Fibroblast of skin of right quadriceps (primary cell): ENCODE measurements around the gene UCP3.
A peak's percentile ranks its signal among the peaks of the same experiment; 100 is the strongest.
"Not testable (repeated sequence)": the region's sequence is repeated elsewhere in the genome, so short reads cannot be mapped to it uniquely, and the experiment has no call there.

Experiments
- DNase-seq: peaks from one replicate; pipeline ENCODE4 v3.0.0-alpha.2; 2013

The UCP3 gene

DNA sequence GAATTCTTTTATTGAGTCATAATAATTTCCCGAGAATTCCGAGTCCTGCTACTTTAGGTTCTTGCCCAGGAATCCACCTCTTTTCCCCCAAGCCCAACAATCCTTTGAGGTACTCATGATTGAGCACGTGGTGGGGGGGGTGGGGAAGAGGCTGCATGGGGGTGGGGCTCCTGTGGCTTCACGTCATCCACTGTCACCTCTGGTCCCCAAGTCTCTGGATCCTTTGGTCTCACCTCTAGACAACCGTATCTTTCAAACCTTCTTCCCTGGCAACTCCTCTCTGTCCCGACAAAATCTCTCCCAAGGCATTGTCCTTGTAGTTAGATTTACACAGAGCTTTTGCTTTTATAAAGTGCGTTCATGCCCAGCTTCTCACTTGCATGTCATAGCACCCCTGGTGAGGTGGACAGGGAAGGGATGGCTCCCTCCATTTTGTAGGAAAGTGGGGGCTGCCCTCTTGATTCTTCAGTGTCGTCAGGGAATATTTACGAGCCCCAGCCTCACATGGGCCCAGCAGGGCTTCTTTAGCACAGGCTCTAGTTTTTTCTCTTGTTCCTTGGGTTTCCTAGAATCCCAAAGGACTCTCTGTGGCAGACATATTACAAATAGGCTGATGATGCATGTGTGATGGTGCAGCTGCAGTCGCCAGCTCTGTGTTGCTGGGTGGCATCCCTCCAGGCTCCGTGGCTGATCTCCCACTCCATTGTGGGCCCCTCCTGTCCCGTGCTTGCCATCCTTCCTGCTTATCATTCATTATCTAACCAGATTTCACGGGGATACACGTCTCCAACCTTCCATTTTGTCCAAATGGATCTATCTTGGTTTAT is 8.4 kb downstream of the UCP3 start:
- DNase-seq: no peak

DNA sequence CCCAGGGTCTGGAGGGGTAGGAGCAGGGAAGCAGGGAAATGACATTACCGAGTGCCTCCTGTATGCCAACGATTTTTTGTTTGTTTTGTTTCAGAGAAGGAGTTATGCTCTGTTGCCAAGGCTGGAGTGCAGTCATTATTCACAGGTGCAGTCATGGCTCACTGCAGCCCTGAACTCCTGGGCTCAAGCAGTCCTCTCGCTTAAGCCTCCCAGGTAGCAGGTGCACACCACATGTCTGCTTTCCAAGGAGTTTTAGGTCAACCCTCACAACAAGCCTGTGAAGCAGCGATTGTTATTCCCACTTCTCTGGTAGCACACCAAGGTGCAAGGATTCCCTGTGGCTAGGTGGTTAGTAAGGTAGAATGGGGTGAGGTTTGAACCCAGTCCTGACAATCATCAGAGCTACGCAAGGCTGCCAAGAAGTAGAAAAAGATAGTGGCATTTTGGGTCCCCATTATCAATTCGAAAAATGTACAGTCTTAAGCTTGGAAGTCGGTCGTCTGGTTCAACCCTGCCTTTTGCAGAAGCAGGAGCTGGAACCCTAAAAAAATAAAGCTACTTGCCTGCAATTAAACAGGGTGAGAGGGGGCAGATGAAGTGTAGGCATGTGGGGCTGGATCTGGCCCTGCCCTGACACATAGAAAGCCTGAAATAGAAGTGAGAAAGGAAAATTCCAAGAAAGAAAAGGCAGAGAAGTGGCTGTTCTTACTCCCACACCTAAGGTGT is 9.1 kb downstream of the UCP3 start:
- DNase-seq: no peak

DNA sequence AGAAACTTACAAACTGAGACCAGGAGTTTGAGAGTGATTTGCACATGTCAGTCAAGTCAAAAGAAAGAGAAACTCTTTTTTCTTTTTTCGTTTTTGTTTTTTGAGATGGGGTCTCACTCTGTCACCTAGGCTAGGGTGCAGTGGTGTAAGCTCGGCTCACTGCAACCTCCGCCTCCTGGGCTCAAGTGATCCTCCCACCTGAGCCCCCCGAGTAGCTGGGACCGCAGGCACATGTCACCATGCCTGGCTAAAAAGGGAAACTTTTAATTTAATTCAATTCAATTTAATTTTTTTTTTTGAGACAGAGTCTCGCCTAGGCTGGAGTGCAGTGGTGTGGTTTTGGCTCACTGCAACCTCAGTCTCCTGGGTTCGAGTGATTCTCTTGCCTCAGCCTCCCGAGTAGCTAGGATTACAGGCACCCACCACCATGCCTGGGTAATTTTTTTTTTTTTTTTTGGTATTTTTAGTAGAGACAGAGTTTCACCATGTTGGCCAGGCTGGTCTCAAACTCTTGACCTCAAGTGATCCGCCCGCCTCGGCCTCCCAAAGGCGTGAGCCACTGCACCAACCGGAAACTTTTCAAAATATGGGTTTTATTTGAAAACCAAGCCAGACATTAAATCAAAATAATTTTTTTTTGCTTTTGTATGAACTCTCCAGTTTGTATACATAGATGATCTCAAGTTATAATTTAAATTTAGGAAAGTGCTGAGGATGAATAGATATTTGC is 9.9 kb downstream of the UCP3 start:
- no peak for DNase-seq

DNA sequence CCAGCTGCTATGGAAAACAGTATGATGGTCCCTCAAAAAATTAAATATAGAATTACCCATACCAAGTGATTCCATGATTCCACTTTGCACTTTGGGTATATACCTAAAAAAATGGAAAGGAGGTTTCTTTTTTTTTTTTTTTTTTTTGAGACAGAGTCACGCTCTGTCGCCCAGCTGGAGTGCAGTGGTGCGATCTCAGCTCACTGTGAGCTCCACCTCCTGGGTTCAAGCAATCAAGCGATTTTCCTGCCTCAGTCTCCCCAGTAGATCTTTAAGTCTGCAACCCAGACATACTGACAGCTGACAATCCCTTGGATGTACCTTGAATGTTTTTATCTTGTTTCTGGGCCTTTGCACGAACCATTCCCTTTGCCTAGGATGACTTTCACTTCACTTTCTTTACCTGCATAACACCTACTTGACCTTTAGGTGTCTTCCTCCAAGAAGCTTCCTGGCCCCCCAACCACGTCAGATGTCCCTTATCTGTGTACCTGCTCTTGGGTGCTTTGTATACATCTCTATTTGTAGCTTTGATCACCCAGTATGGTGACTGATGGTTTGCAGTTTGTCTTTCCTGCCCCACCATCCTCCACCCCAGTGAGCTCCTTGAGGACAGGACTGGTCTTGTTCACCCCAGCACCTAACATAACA is 11.6 kb downstream of the UCP3 start:
- no peak for DNase-seq

DNA sequence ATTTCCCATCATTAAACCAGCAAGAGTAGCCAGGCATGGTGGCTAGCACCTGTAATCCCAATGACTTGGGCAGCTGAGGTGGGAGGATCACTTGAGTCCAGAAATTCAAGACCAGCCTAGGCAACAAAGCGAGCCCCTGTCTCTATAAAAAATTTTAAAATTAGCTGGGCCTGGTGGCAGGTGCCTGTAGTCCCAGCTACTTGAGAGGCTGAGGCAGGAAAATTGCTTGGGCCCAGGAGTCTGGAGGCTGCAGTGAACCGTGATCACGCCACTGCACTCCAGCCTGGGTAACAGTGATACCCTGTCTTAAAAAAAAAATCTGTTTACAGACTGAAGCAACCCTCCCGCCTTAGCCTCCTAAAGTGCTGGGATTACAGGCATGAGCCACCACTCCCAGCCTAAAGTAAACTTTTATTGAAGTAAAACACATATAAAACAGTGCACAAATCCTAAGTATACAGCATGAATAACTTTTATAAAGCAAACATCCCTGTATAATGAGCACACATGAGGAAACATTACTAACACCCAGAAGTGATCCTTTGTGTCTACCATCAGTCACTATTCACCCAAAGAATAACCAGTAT is 12.6 kb downstream of the UCP3 start:
- no peak for DNase-seq

DNA sequence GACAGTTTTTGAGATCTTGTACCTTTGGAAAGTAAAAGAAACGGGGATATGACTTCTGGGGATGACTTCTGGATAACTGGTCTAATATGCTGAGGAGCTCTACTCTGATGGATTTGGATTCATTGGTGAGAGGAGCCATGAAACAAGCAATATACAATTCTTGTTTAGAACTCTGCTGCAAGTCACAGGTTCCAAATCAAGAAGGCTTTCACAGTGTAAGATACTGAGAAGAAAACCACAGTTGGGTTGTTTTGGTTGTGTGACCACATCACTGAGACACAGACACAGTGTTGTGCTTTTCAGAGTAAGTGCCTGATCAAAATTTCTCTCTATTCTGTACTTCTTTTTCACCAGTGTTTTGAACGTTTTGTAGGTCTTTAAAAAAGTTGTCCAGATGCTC is 13.2 kb downstream of the UCP3 start:
- DNase-seq: no peak

DNA sequence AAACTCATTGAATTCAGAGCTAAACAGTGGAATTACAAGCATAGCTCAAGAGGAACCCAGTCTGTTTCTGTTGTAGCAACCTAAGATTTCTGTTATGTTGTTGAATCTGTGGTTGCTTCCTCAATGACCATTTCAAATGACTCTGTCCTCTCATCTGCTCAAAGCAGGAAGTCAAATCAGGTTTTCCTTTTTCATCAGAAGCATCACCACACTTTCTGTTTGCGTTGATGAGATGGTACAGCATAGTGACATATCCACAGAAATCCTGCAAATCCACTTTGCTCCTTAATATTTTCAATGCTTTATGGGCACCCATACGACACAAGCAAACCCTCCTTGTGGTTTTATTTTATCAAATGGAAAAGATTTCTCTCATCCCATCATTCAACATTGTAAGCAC is 13.6 kb downstream of the UCP3 start:
- DNase-seq: no peak

DNA sequence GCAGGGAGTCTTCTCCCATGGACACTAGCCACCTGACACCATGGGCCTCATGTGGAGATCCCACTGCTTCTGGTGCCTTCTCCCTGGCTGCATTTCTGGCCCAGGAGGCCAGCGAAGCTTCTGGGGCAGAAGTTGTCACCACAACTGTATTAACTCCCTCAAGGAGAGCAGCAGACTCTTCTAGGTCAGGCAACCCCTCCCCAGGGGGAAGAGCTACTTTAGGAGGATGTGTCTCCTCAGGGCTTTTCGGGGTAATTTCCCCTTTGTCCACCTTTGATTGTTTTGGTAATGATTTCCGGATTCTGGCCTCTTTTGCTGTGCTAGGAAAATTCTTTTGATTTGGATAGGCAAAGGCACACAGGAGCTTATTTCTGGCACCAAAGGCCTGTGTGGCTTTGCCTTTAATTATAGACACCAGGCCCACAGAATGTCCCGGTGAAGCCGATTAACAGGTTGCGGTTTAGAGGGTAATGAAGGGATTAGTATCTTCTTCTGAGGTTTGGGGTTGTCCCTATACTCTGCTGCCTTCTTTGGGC is 17.3 kb downstream of the UCP3 start:
- DNase-seq: no peak

DNA sequence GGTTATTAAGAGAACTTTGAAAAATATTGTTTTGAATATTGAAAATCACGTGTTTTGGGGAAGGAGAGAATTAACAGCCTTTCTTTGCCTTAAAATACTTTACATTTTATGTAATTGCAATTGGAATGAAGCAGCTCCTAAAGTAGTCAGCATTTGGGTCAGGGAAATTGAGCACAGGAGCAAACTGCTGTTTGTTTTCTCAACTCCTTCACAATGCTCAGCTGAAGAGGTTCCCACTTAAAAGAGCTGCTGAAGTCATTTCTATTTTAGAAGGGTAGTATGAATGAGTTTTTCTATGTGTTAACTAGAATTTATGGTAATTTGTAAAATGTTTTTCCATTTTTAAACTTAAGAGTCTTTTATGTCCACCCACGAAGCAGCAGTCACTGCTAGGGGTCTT is 18.2 kb downstream of the UCP3 start:
- DNase-seq: no peak

DNA sequence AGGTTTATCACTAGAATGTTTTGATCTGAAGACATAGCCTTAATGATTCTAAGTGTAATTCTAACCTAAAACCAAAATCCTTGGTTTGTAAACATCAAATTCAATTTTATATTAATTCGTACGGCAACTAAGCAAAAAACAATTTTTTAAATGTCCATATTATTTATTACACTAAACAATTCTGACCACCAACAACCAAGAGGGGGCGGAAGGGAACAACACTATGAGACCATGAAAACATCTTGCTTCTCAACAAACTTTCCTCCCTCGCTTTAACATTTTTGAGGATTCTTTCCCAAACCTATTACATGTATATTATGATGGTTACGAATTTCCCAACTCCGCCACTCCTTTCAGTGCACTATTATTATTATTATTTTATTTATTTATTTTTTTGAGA is 19.7 kb downstream of the UCP3 start:
- DNase-seq: no peak

DNA sequence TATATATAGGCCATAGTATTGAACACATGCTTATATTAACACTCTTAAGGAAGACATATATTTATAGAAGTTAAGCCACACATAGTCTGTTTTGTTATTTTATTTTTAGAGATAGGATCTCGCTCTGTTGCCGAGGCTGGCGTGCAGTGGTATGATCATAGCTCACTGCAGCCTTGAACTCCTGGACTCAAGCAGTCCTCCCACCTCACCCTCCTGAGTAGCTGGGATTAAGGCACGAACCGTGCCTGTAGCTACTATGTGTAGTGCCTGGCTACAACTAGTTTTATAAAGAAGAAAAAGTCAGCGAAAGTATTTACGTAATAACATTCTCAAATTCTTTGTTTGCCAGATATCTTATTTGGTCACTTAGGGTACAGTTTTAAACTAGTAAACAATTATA is 20.7 kb downstream of the UCP3 start:
- no peak for DNase-seq

DNA sequence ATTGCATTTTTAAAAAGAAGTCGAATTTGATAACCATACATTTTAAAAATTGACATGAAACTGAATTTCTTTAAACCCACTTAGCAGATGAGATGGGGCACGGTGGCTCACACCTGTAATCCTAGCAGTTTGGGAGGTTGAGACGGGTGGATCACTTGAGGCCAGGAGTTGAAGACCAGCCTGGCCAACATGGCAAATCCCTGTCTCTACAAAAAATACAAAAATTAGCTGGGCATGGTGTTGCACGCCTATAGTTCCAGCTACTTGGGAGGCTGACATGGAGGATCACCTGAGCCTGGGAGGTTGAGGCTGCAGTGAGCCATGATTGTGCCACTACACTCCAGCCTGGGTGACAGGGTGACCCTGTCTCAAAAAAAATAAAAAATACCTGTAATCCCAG is 23.2 kb downstream of the UCP3 start:
- not testable (repeated sequence) for DNase-seq

DNA sequence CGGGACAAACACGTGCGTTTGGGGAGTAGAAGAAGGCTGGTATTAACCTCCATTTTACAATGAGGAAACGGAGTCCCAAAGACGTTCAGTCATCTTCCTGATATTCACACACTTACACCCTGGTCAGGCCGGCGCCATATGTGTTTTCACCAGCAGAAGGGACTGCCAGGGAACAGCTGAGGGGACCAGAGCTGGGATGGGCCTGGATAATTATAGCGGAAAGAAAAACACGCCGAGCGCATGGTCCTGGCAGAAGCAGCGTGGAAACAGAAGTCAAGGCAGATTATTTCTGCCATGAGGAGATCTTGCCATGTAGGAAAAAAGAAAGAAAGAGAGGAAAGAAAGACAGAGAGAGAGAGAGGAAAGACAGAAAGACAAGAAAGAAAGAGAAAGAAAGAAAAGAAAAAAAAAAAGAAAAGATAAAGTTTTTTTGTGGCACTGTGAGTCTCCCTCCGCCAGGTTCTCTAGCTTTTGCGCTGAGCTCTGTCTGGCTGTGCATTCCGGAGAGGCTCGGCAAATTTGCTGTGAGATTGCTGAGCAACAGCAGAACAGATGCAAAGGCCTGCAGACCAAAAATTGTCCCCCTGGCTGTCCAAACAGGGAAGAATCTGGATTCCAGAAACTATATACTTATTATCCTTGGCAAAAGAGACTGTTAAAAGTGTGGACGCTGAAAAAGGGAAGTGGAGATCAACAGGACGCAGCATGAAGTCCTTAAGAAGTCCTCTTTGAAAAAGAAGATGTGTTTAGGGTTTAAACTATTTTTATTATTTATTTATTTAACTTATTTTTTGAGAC is 24.9 kb downstream of the UCP3 start:
- DNase-seq: no peak

DNA sequence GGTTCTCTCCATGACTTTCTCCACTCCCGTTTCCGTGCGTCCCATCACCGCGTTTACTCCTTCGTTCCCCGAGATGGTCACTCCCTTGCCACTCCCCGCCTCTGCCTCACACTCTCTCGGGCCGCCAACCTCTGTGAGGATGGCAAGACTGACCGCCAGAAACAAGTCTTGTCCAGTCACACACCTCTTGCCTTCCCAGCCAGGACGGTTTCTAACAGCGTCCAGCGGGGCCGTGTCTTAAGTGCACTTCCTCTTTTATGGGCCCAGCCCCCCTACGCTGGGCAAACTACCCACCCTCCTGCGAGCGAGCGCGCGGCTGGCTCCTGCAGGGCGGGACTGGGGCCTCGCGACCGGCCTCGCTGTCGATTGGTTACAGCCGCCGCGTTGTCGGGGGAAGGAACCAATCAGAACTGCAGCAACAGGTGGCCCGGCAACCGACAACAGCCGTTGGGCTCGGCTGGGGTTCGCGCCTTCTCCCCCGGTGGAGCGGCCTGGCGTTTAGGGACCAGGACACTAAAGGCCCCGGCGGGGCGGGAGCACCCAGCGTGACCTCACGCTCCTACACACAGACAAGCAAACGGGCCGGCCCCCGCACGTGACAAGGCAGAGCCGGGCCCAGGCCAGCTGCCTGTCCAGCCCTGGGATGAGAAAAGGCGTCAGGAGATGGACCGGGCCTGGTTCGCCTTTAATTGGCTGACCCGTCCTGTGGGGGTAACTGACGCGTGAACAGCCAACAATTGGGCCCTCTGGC is 25.7 kb downstream of the UCP3 start:
- DNase-seq: peak; percentile 80

DNA sequence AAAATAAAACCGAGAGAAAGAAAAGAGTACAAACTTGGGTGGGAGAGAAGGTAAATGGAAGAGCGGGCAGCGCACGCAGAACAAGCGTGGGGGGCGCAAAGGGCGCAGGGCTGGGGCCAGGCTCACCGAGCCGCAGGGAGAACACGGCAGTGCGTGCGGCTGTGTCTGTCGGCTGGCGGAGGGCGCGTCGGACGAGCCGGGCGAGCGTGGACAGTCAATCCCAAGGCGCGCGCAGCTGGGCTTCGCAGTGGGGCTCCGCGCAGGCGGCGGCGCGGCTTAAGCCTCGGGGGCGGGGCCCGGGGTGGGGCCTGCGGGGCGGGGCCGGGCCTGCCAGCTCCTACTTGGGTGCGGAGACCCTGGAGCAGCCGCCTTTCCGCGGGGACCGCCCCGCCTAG is 26.3 kb downstream of the UCP3 start, which contains the start of gene UCP2:
Gene UCP2, minus strand, starts transcription at position 249 of the 395 bp plus-strand sequence. CDS start 4,465 bp downstream, outside the sequence.
- peak; percentile 67 for DNase-seq

DNA sequence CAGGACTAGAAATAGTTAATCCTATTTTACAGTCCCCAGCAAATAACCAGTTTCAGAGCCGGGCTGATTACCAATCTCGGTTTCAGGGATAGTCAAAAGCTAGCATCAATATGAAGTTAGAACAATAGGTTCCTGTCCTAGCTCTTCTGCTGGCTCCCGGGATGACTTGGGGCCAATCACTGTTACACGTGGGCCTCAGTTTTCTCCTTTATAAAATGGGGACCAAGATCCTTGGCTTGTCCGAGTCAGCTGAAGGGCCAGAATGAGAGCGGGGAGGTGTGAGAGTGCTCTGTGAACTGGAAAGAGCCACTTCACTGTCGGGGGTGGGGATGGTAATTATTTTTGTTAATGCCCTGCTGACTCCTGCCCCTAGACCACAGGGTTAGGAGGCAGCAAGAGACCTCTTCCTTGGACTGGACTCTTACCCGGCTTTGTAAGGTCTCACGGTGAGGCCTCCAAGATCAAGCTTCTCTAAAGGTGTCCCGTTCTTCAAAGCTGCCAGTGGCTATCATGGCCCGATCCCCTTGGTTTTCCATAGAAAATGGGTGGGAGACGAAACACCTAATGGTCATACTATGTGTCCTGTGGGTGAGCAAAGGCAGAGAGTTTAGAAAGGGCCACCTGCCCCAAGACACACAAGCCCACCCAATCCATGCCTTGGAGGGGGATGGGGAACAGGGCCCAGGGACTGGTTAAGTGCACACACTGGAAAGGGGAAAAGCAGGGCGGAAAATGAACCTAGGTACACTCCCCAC is 27.7 kb downstream of the UCP3 start:
- no peak for DNase-seq

DNA sequence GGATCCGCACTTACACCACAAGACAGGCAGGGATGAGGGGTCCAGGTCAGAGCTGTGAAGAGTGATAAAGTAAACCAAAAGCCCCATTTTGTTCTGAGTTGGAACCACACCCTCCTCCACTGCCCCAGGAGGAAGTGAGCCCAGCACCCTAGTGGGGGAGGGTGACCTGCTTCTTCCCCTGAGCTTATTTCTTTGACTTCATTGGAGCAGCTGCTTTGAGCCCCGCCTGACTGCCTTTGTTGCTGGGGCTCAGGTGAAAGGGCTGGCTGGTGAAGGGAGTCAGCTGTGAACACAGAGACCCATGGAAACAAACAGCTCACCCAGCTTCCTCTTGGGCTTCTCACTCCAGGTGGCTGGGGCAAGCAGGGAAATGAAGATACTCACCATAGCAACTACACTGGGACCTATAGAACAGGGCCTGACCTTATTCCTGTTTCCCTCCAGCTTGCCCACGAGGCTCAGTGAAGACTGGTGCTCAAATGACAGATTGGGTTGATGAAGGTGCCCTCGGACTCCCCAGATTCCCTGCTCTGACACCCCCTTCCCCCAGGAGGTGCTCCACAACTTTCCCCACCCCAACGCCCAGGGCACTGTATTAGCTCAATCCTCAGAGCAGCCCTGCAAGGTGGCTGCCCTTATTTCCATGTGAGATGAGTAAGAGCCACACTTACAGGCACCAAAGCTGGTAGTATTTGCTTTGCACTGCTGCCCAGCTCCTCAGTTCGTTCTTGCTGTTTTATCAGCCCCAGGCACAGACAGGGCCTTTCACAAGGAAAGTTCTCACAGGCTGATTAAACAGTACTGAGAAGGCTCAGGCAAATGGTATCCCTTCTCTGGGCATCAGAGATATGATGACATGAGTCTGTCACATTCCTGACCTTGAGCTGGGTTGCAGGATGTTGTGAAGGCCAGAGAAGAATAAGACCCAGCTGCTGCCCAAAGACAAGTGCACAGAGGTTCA is 28.6 kb downstream of the UCP3 start:
- no peak for DNase-seq

DNA sequence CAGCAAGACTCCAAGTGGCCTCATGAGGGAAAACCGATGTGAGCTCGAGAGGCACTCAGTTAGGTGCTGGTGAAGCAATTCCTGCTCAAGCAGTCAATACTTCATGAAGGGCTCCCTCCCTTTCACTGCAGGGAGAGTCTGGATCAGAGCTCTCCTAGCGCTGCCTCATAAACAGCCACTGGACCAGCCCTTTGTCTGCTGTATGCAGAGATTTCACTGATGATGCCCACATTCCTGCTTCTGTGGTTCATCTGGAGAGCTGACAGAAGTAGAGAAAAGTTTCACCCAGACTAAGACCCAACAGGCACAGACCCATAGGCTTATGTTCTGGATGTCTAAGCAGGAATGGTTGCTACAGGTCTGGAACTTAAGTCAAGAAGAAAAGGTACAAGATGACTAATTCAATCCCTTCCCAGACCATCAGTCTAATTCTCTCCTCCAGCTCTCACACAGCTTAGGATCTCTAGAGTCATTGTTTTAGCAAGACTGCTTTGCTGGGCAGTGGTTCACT is 30.3 kb downstream of the UCP3 start:
- no peak for DNase-seq
